ENCODE results near the gene TPRG1L. TPM values are rescaled to one million over a fixed set of nuclear protein-coding genes. Genes with fewer than 3 reads are reported as not detected.

TPRG1L gene
- total RNA-seq, 1 donor = 19.4 TPM

DNA sequence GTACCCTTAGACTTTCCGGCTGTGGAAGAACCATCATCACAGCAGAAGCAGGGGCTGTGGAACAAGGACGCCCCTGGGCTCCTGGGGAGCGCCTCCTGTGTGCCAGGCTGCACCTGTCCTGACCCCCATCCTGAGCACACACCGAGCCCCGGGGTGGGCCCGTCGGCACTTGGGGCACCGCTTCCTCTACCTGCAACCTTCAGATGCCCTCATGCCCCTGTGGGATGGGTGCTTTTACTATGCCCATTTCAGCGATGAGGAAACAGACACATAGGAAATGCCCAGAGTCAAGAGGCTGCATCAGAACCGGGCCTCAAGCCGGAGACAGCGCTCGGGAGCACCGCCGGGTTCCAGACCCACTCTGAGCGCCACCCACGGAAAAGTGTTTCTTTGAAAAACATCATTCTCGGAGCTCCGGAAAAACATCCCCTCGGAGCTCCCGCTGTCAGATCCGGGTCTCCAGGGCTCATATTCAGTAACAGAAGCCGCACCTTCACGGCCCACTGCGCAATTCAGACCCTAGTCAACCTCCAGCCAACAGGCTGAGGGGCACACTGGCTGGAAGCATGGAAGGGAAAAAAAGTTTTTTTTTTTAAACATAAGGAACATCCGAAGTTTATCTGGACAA lies 8.0 kb downstream of the TPRG1L start:
- TF ChIP-seq, protein P1, sequence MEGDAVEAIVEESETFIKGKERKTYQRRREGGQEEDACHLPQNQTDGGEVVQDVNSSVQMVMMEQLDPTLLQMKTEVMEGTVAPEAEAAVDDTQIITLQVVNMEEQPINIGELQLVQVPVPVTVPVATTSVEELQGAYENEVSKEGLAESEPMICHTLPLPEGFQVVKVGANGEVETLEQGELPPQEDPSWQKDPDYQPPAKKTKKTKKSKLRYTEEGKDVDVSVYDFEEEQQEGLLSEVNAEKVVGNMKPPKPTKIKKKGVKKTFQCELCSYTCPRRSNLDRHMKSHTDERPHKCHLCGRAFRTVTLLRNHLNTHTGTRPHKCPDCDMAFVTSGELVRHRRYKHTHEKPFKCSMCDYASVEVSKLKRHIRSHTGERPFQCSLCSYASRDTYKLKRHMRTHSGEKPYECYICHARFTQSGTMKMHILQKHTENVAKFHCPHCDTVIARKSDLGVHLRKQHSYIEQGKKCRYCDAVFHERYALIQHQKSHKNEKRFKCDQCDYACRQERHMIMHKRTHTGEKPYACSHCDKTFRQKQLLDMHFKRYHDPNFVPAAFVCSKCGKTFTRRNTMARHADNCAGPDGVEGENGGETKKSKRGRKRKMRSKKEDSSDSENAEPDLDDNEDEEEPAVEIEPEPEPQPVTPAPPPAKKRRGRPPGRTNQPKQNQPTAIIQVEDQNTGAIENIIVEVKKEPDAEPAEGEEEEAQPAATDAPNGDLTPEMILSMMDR (IDR thresholded peaks at IDR 0.05; ENCODE audit: insufficient read depth, low read depth, low read length) = no peak
- no peak for DNase-seq (ENCODE audit: low read depth)
- no peak overlapping the region for H3K4me3 ChIP-seq (ENCODE audit: low read depth, low read length)

DNA sequence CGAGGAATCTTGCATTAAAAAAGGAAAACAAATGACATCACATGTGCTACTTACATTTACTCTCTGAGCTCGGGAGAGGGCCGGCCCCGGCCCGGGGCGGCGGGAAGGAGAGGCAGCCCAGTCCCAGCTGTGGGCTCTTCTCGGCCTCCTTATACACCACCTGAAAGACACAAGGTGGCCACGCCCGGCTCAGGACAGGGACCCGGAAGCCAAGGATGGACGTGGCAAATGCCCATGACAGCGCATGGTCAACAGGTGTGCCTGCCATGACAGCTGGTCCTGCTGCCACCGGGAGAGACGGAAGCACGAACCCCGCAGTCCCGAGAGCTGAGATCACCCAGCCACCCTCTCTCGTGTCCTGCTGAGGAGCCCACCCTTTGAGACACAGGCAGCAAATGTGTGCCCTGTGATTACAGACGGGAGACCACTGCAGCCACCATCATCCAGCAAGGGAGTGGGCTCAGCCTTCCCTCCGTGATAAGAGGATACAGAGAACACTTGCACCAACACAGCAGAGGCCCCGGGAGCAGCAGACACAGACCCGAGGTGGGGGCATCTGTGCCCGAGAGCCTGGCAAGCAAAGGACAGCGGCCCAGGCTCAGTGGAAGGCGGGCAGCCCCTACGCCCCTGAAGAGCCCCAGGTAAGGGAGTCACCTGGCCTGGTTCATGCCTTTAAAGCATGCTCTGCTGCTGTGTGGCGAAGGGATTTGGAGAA lies 8.7 kb downstream of the TPRG1L start:
- no peak for DNase-seq (ENCODE audit: low read depth)
- no peak overlapping the region for H3K4me3 ChIP-seq (ENCODE audit: low read depth, low read length)
- TF ChIP-seq, protein P1 (IDR thresholded peaks at IDR 0.05; ENCODE audit: insufficient read depth, low read depth, low read length) = no peak

DNA sequence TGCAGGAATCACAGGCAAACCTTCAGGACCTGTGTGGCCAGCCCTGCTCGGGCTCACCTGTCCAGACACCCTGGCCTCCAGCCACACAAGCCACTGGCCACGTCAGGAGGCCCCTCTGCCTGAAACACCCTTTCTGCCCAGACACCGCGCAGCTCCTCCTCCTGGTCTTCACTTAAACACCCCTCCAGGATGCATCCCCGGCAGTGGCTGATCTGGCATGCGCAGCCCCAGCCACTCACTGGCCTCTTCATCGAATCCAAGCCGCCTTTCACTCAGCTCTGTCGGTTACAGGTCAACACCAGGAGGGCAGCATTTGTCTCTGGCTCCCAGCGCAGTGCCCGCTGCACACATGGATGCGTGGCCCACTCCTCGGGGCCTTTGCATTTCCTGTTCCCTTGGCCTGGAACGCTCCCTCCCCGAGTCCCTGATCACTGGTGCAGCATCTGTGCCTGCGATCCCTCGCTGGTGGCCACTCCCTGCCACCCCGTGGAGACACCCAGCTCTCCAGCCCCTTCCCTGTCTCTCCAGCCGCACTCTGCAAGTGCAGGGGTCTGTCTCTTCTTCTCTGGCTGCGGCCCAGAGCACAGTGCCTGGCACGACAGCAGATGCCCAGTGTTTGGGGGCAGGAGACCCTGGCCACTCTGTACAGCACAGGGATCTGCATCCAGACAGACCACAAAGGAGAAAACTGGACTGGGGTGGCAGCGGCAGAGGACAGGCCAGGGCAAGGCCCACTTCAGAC lies 9.4 kb downstream of the TPRG1L start:
- TF ChIP-seq, protein P1 (IDR thresholded peaks at IDR 0.05; ENCODE audit: insufficient read depth, low read depth, low read length) = no peak
- DNase-seq (ENCODE audit: low read depth) = no peak
- no peak overlapping the region for H3K4me3 ChIP-seq (ENCODE audit: low read depth, low read length)

DNA sequence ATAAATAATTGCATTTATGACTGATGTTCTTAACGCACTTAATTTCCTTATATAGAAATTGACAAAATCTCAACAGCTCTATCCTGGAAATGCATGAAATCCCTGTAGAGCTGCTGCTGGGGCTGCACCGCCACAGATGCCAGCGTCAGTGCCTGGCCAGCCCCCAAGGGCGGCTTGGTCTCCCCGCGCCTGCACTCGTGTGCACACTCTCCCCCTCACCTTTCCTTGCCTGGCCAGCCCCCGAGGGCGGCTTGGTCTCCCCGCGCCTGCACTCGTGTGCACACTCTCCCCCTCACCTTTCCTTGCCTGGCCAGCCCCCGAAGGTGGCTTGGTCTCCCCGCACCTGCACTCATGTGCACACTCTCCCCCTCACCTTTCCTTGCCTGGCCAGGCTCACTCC lies 11.3 kb downstream of the TPRG1L start:
- H3K4me3 ChIP-seq (ENCODE audit: low read depth, low read length) = no peak overlapping the region
- TF ChIP-seq, protein P1 (IDR thresholded peaks at IDR 0.05; ENCODE audit: insufficient read depth, low read depth, low read length) = no peak
- DNase-seq (ENCODE audit: low read depth) = no peak

DNA sequence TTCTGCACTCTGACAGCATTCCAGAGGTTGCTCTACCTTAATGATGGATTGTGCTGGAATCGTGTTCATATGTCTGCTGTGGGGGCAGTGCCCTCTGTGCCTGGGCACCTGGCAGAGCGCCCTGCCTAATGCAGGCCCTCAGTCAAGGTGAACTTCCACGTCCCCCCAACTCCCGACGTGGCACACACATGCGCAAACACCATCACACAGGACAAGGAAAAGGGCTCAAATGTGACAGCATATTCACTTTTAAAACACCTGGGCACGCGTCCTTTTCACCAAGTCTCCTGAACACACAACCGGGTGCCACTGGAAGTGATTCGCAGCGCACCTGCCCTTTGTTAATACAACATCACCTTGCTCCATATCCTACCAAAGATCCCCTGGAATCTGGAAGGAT lies 11.7 kb downstream of the TPRG1L start:
- TF ChIP-seq, protein P1 (IDR thresholded peaks at IDR 0.05; ENCODE audit: insufficient read depth, low read depth, low read length) = no peak
- no peak overlapping the region for H3K4me3 ChIP-seq (ENCODE audit: low read depth, low read length)
- no peak for DNase-seq (ENCODE audit: low read depth)

DNA sequence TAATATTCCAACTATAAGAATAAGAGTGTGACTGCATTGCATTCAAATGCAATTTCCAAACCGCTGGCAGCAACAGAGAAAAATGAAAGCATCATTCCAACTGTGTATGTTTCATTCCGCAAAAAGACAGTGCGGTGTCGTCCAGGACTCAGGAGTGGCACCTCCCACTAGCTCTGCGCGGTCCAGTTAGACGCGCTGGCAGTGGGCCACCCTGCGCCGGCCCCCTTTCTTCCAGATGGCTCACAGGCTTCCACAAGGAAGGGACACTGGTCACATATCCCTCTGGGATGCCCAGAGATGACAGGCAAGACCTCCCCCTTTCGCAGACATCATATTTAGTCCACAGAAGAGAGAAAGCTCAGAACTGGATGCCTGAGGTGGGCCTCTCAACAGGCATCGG lies 13.2 kb downstream of the TPRG1L start:
- no peak for DNase-seq (ENCODE audit: low read depth)
- H3K4me3 ChIP-seq (ENCODE audit: low read depth, low read length) = no peak overlapping the region
- TF ChIP-seq, protein P1 (IDR thresholded peaks at IDR 0.05; ENCODE audit: insufficient read depth, low read depth, low read length) = no peak
